PFSK-1 (cell line): ENCODE results near the gene GDF2.

ENCODE experiments used
- FOXP2 ChIP-seq: optimal IDR thresholded peaks from 2 replicates; pipeline ENCODE3; 2011; ENCODE audit warnings: borderline replicate concordance, control low read depth, inconsistent platforms; ENCODE audit not compliant: insufficient read depth; ENCODE audit errors: extremely low read length, extremely low read depth
- POLR2AphosphoS5 ChIP-seq: IDR thresholded peaks from 2 replicates; pipeline ENCODE4 v1.6.1; 2012; ENCODE audit warnings: low read depth, mild to moderate bottlenecking, control low read depth, low read length, moderate library complexity
- REST ChIP-seq, 2 experiments: IDR thresholded peaks; 2 replicates each; pipeline versions ENCODE4 v1.6.1 to v1.8.0; 2011 to 2012; ENCODE audit warnings: low read depth in 2 of 2, low read length in 2 of 2, control low read depth in 1 of 2, inconsistent platforms in 1 of 2, mild to moderate bottlenecking in 1 of 2, moderate library complexity in 1 of 2; ENCODE audit not compliant: insufficient read depth in 1 of 2
- TAF1 ChIP-seq: IDR thresholded peaks from 2 replicates; pipeline ENCODE4 v1.6.1; 2012; ENCODE audit warnings: low read length, control low read depth, borderline replicate concordance; ENCODE audit not compliant: insufficient read depth

GRCh38 chr10:47365431-47366180, 43.4 kb downstream of the GDF2 start:
- TF ChIP-seq TAF1 (no peak), REST (IDR thresholded peaks at IDR 0.05; ENCODE audit: insufficient read depth in 1 of 2, low read depth in 2 of 2, low read length in 2 of 2) (no peak), FOXP2 (no peak), POLR2AphosphoS5 (no peak)
